GM18867 (cell line): ENCODE measurements around the gene KRT14.
"Not testable (repeated sequence)": the region's sequence is repeated elsewhere in the genome, so short reads cannot be mapped to it uniquely, and the experiment has no call there.

Experiments
- ATAC-seq: cut with Tn5 transposase; IDR thresholded peaks from one replicate; pipeline ENCODE4 v1.9.1; 2021; ENCODE audit warnings: mild to moderate bottlenecking, moderate library complexity; ENCODE audit not compliant: unreplicated experiment

KRT14 gene

DNA sequence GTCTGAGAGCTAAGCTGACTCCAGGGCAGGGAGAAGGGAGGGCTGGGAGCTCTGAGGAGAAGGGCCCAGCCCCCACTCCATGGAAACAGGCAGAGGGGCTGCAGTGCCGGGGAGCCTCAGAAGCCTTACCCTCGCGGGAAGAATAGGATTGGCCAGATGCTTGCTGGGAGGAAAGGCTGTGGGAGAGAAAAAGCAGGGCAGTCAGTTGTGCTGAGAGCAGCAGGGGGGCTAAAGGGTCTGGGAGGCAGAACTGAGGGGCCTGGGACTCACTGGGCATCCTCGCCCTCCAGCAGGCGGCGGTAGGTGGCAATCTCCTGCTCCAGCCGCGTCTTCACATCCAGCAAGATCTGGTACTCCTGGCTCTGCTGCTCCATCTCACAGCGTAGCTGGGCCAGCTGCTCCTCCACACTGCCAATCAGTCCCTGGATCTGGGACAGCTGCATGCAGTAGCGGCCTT lies 23.4 kb upstream of the KRT14 start:
- not testable (repeated sequence) for ATAC-seq

DNA sequence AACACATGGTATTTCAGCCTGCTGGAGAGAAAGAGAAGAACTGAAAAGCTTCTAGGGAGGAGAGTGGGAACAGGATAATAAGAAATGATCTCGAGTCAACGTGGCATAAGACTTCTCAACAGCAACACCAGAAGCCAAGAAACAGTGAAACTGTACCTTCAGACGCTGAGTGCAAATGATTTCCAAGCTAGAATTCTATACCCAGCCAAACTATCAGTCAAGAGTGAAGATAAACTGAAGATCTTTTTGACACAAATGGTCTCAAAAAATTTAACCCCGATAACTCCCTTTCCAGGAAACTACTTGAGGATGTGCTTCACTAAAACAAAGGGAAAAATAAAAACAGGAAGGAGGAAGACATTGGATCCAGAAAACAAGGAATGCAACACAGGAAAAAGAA lies 20.2 kb upstream of the KRT14 start:
- ATAC-seq: not testable (repeated sequence)

DNA sequence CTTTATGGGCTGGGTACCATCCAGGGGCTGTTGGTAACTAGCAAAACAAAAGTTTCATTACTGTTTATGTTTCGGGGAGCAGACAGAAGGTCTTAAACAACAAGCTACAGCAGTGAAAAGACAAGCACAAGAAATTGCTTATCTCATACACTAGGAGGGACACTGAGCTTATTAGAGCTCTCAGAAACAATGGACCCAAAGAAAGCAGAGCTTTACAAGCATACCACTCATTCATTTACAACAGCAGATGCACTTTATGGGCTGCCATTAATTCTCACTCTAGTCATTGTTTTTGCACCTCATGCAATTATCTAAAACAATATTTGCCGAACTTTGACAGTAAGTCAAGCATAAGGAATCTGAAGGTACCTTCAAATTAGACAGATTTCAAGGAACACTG lies 15.8 kb upstream of the KRT14 start:
- no peak for ATAC-seq

DNA sequence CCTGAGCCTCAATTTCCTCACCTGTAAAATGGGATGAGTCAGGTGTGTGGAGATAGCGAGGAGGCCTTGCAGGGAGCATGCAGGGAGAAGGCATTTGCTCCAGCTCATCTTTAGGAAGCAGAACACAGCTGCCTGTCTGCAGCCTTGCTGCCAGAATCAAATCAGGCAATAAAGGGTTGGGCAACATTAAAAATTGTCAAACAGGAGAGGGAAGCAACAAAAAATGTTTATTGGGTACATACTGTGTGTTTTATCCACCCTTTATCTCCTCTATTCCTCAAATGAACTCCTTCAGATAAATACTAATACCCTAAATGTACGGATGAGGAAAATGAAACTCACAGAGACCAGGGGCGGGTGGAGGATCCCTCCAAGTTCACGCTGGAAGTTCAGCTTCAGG lies 13.6 kb upstream of the KRT14 start:
- no peak for ATAC-seq

DNA sequence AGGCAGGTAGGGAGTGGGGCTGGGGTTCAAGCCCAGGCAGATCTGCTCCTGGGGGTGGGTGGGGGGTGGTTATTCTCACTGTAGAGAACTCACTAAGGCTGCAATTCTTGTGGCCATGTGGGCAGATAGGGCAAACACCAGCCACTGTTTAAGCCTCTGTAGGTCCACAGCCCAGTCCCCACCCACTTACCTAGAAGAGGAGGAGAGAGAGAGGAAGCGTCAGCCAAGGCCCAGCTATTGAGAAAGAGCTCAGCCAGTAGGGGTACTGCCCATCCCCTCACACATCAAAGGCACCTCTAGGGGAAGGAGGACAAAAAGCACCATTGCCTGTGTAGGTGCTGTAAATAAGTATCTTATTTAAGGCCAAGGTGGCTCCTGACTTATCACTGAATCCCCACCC lies 13.0 kb upstream of the KRT14 start:
- no peak for ATAC-seq

DNA sequence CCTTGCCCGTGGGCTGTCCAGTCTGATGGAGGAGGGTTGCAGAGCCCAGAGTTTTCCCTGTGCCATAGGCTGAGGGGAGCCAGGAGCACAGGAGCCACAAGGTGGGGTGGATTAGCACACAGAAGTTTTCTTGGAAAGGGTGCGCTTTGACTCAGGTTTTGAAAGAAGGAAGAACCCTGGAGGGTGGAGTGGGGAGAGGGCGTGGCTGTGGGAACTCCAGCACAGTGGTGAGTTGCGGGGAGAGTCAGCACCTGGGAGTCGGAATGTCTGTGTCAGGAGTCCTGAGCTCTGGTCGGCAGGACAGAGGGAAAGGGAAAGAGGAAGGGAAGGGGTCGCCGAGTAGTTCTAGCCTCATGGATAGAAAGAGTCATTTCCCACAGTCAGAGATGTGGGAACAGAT lies 8.9 kb upstream of the KRT14 start:
- ATAC-seq: no peak

DNA sequence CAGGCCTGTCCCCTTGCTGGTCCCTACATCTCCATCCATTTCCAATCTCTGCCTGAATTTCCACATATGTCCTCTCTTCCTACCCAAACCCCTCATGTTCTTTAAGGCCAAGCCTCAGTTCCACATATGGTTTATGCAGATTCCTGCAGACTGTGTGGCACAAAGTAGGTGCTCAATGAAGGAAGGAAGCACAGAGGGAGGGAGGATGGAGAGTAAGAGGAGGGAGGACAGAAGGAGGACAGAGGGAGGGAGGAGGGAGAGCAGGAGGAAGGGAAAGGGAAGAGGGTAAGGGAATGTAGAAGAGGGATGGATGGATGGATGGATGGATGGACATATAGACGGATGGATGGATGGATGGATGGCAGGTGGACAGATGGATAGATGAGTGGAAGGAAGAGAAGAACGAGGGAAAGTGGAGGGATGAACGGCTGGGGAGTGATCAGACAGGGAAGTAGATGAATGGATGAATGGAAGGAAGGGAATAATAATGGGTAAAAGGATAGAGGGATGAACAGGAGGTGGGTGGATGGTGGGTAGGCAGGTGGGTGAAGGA lies 7.7 kb upstream of the KRT14 start:
- no peak for ATAC-seq

DNA sequence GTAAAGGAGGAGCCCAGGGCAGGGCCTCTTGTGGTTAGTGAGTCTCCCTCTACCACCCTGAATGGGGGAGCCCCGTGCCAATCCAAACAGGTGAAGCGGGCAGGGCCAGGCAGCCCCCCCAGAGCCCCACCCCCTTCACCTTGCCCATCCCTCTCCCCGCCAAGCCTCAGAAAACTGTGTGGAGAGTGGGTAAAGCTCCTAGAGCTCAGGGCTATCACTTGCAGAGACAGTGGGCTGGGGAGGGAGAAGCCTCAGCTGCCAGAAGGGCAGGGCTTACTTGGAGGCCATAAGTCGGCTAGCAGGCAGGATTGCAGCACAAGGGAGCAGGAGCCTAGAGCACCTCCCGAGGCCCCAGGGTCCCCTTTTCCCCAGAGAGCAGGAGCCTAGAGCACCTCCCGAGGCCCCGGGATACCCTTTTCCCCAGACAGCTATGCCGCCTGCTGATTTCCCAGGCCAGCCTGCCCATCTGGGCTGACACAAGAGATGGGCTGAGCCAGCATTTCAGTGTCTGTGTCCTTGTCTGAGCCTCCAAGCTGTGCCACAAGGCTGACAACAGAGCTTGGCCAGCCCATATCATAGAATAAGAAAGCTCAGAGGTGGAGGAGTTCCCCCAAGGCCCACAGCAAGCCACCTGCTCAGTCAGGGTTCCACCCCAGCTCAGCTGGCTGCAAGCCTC lies 6.7 kb upstream of the KRT14 start:
- no peak for ATAC-seq

DNA sequence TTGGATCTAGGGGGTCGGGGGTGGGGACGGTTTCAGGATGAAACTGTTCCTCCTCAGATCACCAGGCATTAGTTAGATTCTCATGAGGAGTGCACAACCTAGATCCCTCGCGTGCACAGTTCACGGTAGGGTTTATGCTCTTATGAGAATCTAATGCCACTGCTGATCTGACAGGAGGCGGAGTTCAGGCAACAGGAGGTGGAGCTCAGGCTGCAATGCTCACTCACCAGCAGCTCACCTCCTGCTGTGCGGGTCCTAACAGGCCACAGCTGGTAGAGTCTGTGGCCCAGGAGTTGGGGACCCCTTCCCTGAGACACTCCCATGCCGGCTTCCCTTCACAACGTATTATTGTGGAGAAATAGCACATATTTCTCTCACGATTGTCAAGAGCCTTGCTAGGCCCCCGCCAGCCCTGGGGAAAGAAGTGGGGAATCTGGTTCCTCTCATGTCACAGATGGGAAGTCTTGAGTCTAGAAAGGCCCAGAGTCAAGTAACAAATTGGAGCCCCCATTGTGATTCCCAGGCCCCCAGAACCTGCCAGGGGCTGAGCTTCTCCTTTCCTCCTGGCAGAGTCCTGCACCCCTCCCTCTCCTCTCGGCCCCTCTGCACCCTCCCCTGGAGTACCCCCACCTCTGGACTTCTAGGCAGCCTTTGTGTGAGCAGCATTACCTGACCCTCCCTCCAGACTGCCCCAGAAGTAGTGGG lies 6.1 kb upstream of the KRT14 start:
- ATAC-seq: no peak

DNA sequence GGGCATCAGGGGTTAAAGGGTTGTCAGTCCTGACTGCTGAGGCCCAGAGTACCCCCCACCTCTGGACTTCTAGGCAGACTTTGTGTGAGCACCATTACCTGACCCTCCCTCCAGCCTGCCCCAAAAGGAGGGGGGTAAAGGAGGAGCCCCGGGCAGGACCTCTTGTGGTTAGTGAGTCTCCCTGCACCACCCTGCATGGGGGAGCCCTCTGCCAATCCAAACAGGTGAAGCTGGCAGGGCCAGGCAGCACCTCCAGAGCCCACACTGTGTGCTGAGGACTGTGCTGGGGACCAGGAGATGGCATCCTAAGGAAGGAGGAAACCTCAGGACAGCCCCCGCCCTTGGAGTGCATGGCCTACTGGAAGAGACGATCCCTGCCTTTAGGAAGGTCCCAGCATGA lies 2.6 kb upstream of the KRT14 start:
- no peak for ATAC-seq

DNA sequence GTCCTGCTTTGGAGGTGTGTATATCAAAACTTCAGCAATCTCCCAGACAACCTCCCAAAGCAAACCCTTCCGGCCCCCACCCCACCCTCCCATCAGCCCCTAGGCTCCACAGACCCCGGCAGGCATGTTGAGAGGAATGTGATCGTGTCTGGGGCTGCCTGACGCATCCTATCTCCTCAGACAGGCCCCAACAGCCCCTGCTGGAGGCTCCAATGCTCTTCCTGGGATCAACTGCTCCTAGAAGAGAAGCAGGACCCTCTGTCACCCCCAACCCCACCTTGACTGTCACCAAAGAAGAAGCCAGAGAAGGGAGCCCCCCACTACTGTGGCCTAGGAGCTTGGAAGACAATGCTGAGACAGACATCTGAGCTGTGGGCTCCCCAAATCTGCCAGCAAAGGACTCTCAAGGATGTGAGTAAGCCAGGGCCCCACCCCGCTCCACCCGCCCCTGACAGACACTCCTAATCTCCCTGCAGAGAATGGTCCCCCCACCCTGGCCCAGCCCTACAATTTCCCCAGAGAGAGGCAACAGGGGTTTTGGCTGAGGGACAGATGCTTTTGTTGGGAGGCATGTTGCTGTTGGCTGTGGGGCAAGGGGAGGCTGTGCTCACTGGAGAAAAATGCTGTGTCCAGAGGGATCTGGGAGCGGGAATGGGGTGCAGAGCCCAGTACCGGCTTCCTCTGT lies 1.6 kb upstream of the KRT14 start:
- no peak for ATAC-seq

DNA sequence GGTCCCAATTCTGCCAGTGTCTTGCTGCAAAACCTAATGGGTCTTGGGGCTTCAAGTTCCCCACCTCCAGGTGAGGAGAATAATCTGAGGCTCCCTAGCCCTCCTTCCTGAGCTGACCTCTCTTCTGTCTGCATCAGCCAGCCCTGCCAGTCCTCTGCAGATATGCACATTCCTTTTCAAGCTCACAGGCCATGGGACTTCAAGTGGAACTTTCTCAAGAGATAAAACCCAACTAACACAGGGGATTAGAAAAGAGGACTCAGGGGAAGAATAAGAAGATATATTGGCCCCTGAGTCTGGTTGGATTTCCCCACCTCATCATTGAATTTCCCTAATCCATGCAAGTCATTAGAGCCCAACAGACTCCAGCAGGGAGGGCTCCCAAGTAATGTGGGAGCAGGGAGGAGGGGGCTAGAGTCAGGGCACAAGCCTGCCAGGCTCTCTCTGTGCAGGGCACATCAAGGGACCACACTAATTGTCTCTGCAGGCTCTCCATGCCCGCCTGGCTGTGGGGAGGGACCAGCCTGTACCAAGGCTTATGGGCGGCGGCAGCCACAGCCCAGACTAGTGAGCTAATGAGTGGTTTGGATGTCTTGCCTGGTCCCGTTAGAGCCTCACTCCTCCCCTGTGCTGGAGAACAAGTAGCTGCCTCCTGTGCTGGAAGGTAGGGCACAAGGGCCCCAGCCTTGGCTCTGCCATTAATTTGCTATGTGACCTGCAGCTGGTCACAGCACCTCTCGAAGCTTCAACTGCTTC lies 1.2 kb downstream of the KRT14 start:
- no peak for ATAC-seq

DNA sequence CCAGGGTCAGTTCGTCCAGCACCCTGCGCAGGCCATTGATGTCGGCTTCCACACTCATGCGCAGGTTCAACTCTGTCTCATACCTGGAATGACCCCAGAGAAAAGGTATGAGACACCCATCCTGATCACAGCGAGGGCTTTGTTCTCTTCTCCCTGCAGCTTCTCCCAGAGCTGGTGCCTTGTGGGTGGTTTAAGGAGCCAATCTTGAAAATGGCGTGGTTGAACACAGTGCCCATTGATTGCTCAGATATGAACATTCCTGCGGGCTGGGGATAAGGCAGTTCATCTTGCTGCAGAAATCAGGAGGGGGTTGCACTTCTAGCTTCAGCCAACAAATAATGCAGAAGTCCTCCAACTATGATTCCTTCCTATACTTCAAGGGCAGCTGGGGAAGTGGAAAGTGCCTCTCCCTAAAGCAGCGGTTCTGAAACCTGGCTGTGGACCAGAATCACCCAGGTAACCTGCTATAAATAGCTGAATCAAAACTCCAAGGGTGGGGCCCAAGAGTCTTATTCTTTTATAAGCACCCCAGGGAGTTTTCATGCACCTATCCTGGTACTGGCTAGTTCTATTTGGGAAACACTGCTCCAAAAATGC lies 2.3 kb downstream of the KRT14 start:
- ATAC-seq: not testable (repeated sequence)

DNA sequence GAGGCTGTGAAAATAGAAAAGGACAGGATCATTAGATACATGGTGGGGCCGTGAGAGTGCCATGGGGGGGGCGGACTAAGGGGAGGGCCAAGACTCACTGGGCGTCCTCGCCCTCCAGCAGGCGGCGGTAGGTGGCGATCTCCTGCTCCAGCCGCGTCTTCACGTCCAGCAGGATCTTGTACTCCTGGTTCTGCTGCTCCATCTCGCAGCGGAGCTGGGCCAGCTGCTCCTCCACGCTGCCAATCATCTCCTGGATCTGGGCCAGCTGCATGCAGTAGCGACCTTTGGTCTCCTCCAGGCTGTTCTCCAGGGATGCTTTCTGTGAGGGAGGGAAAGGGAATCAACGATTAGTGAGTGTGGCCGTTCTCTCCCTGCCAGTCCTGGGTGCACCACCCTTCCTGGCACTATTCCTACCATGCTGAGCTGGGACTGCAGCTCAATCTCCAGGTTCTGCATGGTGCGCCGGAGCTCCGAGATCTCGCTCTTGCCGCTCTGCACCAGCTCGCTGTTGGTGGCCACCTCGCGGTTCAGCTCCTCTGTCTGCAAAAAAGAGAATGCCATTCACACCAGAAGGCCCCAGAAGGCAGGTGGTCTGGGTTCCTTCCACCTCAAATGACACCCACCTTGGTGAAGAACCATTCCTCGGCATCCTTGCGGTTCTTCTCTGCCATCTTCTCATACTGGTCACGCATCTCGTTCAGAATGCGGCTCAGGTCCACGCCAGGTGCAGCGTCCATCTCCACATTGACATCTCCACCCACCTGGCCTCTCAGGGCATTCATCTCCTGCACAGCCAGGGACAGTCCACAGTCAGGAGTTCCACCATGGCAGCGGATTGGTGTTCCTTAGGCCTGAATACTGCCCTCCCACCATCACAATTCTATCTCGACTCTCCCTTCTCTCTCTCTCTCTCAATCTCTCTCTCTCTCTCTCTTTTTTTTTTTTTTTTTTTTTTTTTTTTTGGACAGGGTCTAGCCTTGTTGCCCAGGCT lies 3.3 kb downstream of the KRT14 start:
- no peak for ATAC-seq

DNA sequence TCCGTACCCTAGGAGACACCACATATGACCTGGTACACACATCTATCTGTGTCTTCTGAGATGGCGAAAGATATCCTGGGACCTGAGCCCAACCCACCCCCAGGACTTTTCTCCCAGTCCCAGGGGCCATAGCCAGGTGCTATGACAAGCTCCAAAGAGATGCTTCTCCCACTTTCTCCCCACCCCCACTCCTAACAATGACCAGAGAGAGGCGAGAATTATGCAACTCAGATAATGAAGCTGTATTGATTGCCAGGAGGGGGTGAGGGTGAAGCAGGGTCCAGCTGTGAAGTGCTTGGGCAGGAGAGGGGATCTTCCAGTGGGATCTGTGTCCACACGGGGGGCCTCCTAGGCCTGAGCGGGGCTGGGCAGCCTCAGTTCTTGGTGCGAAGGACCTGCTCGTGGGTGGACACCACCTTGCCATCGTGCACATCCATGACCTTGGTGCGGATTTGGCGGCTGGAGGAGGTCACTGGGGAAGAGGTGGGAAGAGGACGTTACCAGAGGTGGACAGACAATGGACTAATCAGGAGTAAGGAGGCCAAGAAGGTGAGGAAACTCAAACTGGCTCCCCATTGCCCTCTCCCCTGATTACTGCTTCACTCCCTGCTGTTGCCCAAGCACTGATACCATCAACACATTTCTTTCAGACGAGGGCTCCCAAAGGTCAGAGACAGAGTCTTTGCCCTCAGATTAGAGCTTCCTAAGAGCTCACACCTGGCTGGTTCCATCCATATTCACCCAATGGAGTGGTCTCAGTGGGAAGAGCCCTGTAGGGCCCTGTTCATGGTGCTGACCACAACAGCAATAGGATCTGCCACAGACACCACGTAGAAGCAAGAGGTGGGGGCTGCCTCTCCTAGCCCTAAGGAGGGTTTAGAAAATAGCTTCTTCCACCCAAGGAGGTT lies 4.4 kb downstream of the KRT14 start:
- not testable (repeated sequence) for ATAC-seq

DNA sequence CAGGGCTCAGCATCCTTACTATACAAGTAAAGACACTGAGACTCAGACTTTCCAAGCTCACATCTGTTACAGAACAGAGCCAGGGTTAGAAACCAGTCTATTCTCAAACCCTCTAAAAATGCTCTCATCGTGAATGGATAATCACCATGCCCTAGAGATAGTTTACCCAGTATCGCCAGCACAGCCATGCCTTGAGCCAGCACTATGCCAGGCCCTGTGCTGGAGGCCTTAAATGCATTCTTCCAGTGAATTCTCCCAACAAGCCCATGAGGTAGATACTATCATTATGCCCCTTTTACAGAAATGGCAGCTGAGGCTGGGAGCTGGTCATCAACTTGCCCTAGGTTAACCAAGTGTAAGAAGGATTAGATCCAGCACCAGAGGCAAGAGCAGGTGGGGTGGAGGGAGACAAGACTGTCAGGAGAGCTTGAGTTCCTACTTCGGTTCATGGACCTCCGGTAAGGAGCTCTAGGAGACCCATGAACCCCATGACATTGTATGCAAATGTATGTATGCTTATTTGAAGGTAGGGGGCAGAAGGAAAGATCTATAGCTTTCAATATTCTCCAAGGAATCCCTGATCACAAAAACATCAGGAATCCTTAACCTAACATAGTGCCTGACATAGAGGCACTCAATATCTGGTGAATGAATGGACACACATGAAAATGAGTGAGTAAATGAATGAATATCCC lies 5.2 kb downstream of the KRT14 start:
- ATAC-seq: no peak

DNA sequence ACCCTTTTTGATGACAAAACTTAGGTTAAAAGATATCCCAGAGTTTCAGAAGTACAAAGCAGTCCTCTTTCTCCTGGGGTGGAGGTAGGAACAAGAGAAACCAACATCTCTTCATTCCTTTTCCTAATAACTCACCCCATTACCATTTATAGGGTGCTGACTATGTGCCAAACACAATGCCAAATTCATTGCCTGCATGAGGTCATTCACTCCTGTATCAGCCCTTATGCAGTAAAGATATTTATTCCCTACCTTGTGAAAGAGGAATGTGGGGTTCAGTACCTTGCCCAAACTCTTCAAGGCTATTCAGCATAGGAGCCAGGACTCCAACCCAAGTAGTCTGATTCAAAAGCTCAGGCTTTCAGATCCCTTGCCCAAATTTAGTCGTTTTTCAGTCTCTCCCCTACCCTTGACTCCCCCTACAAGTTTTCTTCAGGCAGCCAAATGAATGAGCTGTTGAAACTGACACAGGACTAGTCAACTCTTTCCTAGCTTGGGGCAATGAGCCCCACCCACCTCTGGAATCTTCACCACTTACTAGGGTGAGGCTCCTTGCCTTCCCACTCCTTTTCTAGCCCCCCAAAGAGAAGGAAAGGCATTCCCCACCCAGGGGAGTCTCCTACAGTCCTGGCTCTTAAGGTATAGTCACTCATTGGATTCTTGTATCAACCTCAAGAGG lies 5.9 kb downstream of the KRT14 start:
- no peak for ATAC-seq
